Vagina (tissue), 2 donors: ENCODE measurements around the gene CELA3B. TPM values are rescaled to one million over a fixed set of nuclear protein-coding genes. Genes with fewer than 3 reads are reported as not detected.
"Not testable (repeated sequence)": the region's sequence is repeated elsewhere in the genome, so short reads cannot be mapped to it uniquely, and the experiment has no call there.

Source experiments
- DNase-seq, 2 donors: peaks; one replicate each; pipeline ENCODE4 v3.0.0-alpha.2; 2017; ENCODE audit errors: extremely low spot score in 2 of 2
- H3K27ac ChIP-seq: fragments of 200-600 bp; sonication (generic); one replicate; pipeline ENCODE4 v1.5.1; 2019
- H3K27me3 ChIP-seq: fragments of 200-600 bp; sonication (generic); one replicate; pipeline ENCODE4 v1.5.1; 2019
- H3K36me3 ChIP-seq, 2 donors: fragments of 200-600 bp; sonication (generic); one replicate each; pipeline ENCODE4 v1.5.1; 2017 to 2019
- H3K4me1 ChIP-seq: fragments of 200-600 bp; sonication (generic); one replicate; pipeline ENCODE4 v1.5.1; 2019
- H3K4me3 ChIP-seq, 2 donors: fragments of 200-600 bp; sonication (generic); 1 replicate in 1 of 2; 2 replicates in 1 of 2; pipeline ENCODE4 v1.5.1; 2016 to 2019
- H3K9me3 ChIP-seq: fragments of 200-600 bp; sonication (generic); one replicate; pipeline ENCODE4 v1.5.1; 2019
- intact Hi-C: fragments of 100-400 bp; cut with DNase I; formaldehyde crosslinking; loops from one replicate; pipeline ENCODE4 v1.15.1; 2023
- total RNA-seq: library from RNA; depleted of rRNA; stranded (reverse); fragments of >200 nt; gene quantifications from one replicate; pipeline ENCODE4 v1.2.3, GENCODE V29; 2016

The CELA3B gene
- total RNA-seq, 1 donor from 2014 or later: not detected

GRCh38 chr1:21980515-21981220, 3.8 kb downstream of the CELA3B start:
- intact Hi-C loops, DNase-seq, H3K36me3 ChIP-seq, H3K4me3 ChIP-seq, H3K27ac ChIP-seq, H3K27me3 ChIP-seq, H3K9me3 ChIP-seq, H3K4me1 ChIP-seq: not testable (repeated sequence)

- intact Hi-C loops, H3K4me3 ChIP-seq, H3K36me3 ChIP-seq: not testable (repeated sequence)
These were observed 4.4 kb downstream of the CELA3B start for GRCh38 chr1:21981253-21981652.

GRCh38 chr1:21982122-21982521, 5.3 kb downstream of the CELA3B start:
- H3K27me3 ChIP-seq, H3K9me3 ChIP-seq, H3K27ac ChIP-seq, intact Hi-C loops, H3K4me1 ChIP-seq, H3K4me3 ChIP-seq, DNase-seq, H3K36me3 ChIP-seq: not testable (repeated sequence)

More at GRCh38 chr1:21981253-21981652, 4.4 kb downstream of the CELA3B start:
- DNase-seq, H3K9me3 ChIP-seq, H3K27ac ChIP-seq, H3K27me3 ChIP-seq, H3K4me1 ChIP-seq: not testable (repeated sequence)

GRCh38 chr1:21983539-21983938, 6.7 kb downstream of the CELA3B start:
- H3K36me3 ChIP-seq, H3K4me1 ChIP-seq, H3K4me3 ChIP-seq, intact Hi-C loops, DNase-seq, H3K27me3 ChIP-seq, H3K9me3 ChIP-seq, H3K27ac ChIP-seq: not testable (repeated sequence)

- intact Hi-C loops: not testable (repeated sequence)
These were observed 9.1 kb downstream of the CELA3B start for GRCh38 chr1:21985893-21986292.

GRCh38 chr1:21986386-21986785, 9.6 kb downstream of the CELA3B start:
- H3K4me1 ChIP-seq, H3K27ac ChIP-seq, intact Hi-C loops, H3K4me3 ChIP-seq, H3K27me3 ChIP-seq, DNase-seq, H3K36me3 ChIP-seq, H3K9me3 ChIP-seq: not testable (repeated sequence)

More at GRCh38 chr1:21985893-21986292, 9.1 kb downstream of the CELA3B start:
- H3K4me1 ChIP-seq, H3K27me3 ChIP-seq, H3K27ac ChIP-seq, H3K4me3 ChIP-seq, H3K9me3 ChIP-seq, H3K36me3 ChIP-seq, DNase-seq: not testable (repeated sequence)

- intact Hi-C loops: not testable (repeated sequence)
These were observed 13.0 kb downstream of the CELA3B start for GRCh38 chr1:21989672-21990393.

GRCh38 chr1:21992186-21992585, 15.4 kb downstream of the CELA3B start:
- H3K4me3 ChIP-seq, intact Hi-C loops, DNase-seq, H3K4me1 ChIP-seq, H3K36me3 ChIP-seq, H3K9me3 ChIP-seq, H3K27ac ChIP-seq, H3K27me3 ChIP-seq: not testable (repeated sequence)

More at GRCh38 chr1:21989672-21990393, 13.0 kb downstream of the CELA3B start:
- H3K27me3 ChIP-seq, H3K36me3 ChIP-seq, H3K4me3 ChIP-seq, DNase-seq, H3K27ac ChIP-seq, H3K4me1 ChIP-seq, H3K9me3 ChIP-seq: not testable (repeated sequence)

GRCh38 chr1:21994716-21995115, 17.9 kb downstream of the CELA3B start:
- H3K4me1 ChIP-seq, H3K27ac ChIP-seq, H3K9me3 ChIP-seq, H3K36me3 ChIP-seq, DNase-seq, H3K27me3 ChIP-seq, intact Hi-C loops, H3K4me3 ChIP-seq: not testable (repeated sequence)

GRCh38 chr1:21996663-21996970, 19.8 kb downstream of the CELA3B start:
- intact Hi-C loops, H3K27ac ChIP-seq, DNase-seq, H3K4me1 ChIP-seq, H3K4me3 ChIP-seq, H3K36me3 ChIP-seq, H3K27me3 ChIP-seq, H3K9me3 ChIP-seq: not testable (repeated sequence)

GRCh38 chr1:21997891-21998623, 21.2 kb downstream of the CELA3B start:
- H3K27ac ChIP-seq, DNase-seq, H3K4me1 ChIP-seq, H3K27me3 ChIP-seq, H3K4me3 ChIP-seq, H3K9me3 ChIP-seq, H3K36me3 ChIP-seq, intact Hi-C loops: not testable (repeated sequence)

GRCh38 chr1:21998624-21999294, 21.9 kb downstream of the CELA3B start:
- H3K27me3 ChIP-seq, H3K27ac ChIP-seq, H3K4me3 ChIP-seq, DNase-seq, H3K4me1 ChIP-seq, intact Hi-C loops, H3K36me3 ChIP-seq, H3K9me3 ChIP-seq: not testable (repeated sequence)

GRCh38 chr1:21999645-22000044, 22.8 kb downstream of the CELA3B start:
- H3K4me1 ChIP-seq, H3K27ac ChIP-seq, H3K9me3 ChIP-seq, DNase-seq, H3K4me3 ChIP-seq, intact Hi-C loops, H3K27me3 ChIP-seq, H3K36me3 ChIP-seq: not testable (repeated sequence)
